Vagina (tissue), 2 donors: ENCODE results near the gene SMARCD1.

ENCODE experiments used
- CTCF ChIP-seq, 3 experiments: fragments of 450-650 bp in 2 of 3; fragments of 200-600 bp in 1 of 3; sonication (generic) in 1 of 3; IDR thresholded peaks; one replicate each; pipeline ENCODE4 v1.5.1; 2017 to 2019; ENCODE audit warnings: antibody characterized with exemption in 3 of 3, mild to moderate bottlenecking in 2 of 3, moderate library complexity in 2 of 3
- POLR2A ChIP-seq, 2 donors: fragments of 450-650 bp; IDR thresholded peaks; one replicate each; pipeline ENCODE4 v1.6.1; 2017; ENCODE audit warnings: antibody characterized with exemption in 2 of 2, mild to moderate bottlenecking in 2 of 2, moderate library complexity in 2 of 2

DNA sequence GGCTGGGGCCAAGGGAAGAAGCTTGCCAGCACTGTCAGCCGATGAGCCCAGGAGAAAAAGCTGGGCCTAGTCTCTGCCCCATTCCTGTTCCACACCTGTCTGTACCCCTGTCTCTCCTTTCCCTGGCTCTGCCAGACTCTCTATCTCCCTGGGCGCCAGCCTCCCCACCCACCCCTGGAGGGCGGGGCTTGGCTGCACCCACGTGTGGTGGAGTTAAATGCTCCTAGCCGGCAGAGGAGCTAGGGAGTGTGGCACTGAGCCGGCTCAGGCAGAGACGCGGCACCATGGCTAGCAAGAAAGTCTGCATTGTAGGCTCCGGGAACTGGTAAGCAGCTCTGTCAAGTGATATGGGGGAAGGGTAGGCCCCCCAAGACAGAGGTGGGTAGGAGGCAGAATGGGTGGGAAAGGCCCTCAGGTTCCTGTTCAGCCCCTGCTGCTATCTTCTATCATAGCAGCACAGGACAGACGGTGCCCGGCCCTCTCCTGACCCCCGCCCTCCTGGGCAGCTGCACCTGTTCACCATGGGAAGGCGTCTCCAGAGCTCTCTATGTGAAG, 18.7 kb downstream of the SMARCD1 start, which contains the start of gene GPD1:
- TF ChIP-seq CTCF (IDR thresholded peaks at IDR 0.05) (no peak), POLR2A (IDR thresholded peaks at IDR 0.05) (no peak)
